HG02763 (cell line): ENCODE measurements around the gene IRGQ.
"Not testable (repeated sequence)": the region's sequence is repeated elsewhere in the genome, so short reads cannot be mapped to it uniquely, and the experiment has no call there.

Experiments used
- ATAC-seq: cut with Tn5 transposase; IDR thresholded peaks from one replicate; pipeline ENCODE4 v1.9.1; 2021; ENCODE audit warnings: mild to moderate bottlenecking, moderate library complexity; ENCODE audit not compliant: unreplicated experiment

IRGQ gene

DNA sequence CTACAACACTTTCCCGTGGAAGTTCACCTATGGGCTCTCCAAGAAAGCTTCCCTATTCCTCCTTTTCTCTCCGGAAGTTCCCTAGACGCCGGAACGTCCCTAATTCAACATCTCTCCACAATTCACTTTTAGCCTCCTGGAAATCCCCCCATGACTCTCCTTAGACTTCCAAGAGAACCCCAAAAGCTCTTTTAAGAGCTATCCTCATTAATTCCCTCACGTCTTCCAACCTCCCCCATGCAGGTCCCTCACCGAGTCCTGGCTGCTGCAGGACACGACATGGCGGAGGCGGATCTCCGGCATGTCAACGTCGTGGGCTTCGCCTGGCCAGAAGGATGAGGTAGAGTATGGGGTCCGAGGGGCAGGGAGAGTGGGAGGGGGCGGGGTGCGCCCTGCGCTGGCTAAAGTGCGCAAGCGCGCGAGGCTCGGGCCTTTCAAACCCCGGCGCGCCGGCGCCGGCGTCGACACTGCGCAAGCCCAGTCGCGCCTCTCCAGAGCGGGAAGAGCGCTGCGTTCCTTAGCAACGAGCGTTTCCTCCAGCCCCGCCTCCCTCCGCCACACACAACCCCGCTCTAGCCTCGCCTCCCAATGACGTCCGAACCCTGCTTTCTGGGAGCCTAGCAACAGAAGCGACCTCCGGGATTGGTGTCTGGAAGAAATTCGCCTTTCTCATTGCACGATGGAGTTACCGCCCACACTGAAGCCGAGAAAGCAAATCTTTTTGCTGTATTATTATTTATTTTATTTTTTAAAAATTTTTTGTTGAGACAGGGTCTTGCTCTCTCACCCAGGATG lies 20.6 kb downstream of the IRGQ start, which contains the start of the genes PINLYP and XRCC1:
Gene PINLYP, plus strand, starts transcription at position 646 of the 795 bp plus-strand sequence. CDS start 1,391 bp downstream, outside the sequence.
Gene XRCC1, minus strand, starts transcription at position 372 of the 795 bp plus-strand sequence. Its CDS starts 69 bp downstream, at position 303.
- peak; percentile 95 for ATAC-seq

DNA sequence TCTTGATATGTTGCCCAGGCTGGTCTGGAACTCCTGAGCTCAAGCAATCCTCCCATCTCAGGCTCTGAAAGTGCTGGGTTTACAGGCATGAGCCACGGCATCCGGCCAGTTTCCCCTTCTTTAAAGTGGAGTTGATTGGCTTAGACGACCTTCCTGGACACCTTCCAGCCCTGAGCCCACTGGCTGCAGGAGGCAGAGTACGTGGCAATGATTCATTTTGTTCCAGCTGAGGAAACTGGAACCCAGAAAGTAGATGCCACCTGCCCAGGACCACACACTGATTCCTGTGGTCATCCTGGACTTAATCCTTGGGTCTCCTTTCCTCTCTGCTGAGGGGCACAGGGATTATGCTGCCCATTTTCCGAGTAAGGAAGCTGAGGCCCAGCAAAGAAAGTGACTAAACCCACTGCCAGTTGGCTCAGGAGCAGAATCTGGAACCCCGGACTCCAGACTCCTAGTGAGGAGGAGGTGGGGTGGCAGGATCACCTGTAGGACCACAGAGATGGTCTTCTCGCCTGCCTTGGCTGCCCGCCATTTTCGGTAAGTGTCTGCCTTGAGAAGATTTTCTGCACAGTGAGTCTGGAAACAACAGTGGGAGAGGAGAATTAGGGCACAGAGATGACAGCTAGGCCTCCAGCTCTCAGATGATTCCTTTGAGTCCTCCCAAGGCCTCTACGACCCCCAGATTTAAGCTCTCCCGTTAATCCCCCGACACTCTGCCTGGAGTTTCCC lies 21.3 kb downstream of the IRGQ start:
- no peak for ATAC-seq

GRCh38 chr19:43572171-43572588 lies 23.8 kb downstream of the IRGQ start:
- no peak for ATAC-seq

- ATAC-seq = no peak
These were observed 25.7 kb downstream of the IRGQ start for GRCh38 chr19:43570174-43570791.

DNA sequence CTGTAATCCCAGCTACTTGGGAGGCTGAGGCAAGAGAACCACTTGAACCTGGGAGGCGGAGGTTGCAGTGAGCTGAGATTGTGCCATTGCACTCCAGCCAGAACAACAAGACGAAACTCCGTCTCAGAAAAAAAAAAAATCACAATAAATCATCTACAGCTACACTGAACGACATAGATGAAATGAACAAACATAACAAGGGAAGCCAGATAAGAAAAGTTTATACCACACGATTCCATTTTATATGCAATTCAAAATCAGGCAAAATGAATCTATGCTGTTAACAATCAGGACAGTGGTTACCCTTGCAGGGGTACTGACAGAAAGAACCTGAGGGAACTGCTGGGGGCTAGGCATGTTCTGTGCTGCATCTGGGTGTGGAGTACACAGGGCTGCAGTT lies 26.3 kb downstream of the IRGQ start:
- ATAC-seq = no peak

DNA sequence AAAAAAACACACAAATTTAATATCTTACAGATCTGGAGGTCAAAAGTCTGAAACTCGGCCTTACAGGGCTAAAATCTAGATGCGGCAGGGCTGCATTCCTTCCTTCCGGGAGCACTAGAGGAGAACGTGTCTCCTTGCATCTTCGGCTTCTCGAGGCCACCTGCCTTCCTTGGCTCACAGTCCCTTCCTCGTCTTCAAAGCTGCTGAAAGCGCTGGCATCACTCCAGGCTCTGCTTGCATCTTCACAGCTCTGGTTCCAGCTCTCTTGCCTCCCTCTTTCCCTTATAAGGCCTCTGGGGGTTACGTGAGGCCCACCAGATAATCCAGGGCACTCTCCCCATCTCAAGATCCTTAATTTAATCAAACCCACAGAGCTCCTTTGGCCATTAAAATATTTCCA lies 31.1 kb downstream of the IRGQ start:
- ATAC-seq = no peak

- ATAC-seq = no peak
These were observed 32.0 kb downstream of the IRGQ start for GRCh38 chr19:43563816-43564457.

DNA sequence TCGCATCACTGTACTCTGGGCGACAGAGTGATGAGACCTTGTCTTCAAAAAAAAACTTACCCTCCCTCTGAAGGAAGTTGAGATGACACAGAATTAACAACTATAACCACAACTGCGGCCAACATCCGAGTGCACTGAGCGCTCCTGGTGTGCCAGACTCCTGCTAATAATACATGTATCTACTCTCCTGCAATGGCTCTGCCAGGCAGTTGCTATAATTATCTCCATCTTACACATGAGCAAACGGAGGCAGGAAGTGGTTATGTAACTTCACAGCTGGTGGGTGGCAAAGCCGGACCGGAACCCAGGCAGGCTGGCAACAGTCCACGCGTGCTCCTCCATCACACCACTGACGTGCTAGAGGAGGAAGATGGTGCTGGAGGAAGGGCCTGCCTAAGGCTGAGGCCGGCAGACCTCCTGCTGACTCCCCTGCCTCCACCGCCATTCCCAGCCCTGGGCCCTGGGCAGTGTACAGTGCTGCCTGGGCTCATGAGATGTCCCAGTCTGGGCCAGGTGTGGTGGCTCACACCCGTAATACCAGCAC lies 33.2 kb downstream of the IRGQ start:
- ATAC-seq = peak; percentile 67

GRCh38 chr19:43562226-43562697 lies 33.7 kb downstream of the IRGQ start:
- ATAC-seq = no peak

DNA sequence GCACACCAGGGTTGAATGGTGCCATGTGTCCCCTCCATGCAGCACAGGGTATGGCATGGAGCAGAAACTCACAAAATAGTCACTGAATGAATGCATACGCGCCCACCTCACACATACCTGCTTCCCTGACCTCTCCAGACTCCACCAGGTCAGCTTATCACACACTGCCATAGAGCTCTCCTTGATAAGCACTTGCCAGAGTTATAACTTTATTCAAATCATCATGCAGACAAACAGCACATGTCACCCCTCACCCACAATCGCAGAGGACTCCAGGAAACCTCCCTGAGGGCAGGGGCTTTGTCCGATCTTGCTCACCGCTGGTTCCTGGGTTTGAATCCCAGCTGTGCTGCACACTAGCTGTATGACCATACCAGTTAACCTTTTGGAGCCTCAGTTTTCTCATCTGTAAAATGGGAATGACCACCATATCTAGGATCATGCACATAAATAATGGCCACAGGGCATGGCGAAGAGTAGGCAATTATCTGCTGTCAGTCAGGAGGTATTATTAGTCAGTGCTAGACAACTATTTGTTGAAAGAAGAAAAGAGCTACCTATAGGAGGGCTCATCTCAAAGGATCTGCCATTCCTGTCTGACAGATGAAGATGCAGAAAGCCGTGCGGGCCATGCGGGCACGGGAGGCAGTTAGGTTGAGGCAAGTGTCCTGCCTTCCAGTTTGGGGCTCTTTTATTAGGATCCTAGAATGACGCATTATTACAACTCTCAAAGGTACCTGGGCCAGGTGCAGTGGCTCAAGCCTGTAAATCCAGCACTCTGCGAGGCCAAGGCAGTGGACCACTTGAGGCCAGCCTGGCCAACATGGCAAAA lies 34.6 kb downstream of the IRGQ start:
- ATAC-seq = no peak

- ATAC-seq = no peak
These were observed 35.2 kb downstream of the IRGQ start for GRCh38 chr19:43560687-43561086.

DNA sequence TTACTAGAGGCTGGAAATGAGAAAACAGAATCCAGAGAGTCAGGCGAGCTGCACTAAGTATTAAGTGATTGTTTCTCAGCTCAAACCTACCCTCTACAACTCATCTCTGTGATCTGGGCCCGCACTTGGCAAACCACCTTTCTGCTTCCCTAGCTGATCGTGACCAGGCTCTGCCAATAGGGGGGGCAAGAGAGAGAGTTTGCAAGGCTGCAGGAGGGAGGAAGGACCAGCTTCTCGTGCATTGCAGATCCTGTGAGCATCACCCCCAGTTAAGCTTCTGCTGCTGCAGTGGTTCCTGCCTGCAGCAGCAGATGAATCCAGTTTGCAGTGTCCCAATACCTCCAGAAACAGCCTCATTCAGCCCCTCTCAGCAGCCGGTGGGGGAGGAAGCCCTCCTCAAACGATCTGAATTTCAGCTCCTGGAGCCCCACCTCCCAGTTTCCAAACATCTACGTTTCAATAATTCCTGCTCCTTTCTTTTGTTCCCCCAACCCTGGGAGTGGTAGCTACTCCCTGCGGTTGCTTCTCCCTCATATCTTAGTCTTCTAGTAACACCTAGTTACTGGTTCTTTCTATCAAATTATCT lies 40.7 kb downstream of the IRGQ start:
- ATAC-seq = no peak

DNA sequence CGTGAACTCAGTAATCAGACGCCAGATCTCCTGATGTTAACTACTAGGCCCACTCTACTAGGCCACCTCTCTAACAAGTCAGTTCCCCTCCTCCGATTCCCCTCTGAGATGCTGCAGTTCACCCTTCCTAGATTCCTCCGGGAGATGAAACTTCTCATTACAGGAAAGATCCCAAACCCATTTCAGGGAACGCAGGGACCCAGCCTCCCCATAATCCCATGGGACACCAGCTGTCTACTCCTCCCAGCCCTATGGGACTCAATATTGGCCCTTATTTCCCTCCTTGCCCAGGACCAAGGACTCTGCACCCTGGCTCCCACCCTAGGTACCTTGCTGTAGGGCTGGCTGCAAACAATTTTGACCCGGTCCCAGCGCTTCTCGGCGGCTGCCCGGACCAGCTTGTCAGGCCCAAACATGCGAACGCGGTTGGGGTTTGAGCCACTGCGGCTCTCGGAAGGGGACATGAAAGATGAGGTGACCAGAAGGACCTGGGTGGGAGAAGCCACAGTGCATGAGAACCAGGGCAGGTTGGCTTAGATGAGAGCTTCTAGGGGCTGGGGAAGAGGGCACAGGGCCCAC lies 41.5 kb downstream of the IRGQ start:
- no peak for ATAC-seq

DNA sequence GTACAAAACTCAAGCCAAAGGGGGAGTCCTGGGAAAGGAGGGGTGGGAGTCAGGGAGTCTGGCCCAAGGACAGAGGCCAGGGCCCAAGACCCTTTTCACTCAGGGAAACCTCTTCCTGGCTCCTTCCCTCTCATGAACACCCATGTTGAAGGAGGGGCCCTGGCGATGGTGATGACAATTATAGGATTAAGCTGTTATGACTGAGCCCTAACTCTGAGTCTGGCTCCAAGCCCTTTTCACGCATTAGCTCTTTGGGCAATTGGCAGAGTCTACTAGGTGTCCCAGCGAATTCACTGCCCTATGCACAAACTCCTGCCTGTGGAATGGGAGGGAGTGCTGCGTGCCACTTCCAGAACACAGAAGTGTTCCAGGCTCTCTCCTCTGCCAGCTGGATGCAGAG lies 42.3 kb downstream of the IRGQ start:
- ATAC-seq = no peak

GRCh38 chr19:43552616-43553015 lies 43.3 kb downstream of the IRGQ start:
- no peak for ATAC-seq

DNA sequence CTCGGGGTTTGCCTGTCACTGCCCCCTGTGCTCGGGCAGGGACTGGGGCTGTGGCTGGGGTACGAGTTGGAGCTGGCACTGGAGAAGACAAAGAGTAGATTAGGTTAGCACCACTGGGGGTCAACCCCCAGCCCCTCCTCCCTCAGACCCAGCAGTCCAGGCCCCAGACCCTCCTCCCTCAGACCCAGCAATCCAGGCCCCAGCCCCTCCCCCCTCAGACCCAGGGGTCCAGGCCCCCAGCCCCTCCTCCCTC lies 43.8 kb downstream of the IRGQ start:
- no peak for ATAC-seq

DNA sequence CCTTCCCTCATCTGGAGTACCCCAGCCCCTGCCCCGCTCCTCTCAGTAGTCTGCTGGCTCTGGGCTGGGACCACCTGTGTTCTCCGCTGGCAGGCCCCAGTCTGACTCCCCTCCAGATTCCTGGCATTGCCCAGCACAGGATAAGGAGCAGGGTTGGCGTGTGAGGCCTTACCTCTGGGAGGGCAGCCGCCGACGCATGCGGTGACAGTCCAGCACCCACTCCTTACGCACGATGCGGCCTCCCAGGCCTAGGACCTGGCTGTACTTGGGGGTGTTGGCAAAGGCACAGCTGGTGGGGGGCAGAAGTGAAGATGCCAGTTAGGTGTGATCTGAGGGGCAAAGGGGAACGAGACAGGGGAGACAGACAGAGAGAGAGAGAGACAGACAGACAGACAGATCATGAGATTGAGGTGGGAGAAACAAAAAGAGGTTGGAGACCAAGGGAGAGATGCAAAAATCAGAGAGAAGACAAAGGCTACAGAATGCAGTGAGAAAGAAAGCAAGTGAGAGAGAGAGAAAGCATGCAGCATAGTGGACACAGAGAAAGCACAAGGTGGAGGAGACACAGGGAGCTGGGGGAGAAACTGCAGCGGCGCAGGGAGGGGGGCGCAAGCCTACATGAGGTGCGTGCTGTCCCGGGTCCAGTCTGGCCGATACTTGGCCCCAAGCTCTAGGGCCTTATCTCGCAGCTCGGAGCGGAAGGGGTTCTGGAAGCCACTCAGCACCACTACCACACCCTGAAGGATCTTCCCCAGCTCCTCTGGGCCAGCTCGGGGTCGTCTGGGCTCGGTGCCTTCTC lies 44.3 kb downstream of the IRGQ start:
- no peak for ATAC-seq

DNA sequence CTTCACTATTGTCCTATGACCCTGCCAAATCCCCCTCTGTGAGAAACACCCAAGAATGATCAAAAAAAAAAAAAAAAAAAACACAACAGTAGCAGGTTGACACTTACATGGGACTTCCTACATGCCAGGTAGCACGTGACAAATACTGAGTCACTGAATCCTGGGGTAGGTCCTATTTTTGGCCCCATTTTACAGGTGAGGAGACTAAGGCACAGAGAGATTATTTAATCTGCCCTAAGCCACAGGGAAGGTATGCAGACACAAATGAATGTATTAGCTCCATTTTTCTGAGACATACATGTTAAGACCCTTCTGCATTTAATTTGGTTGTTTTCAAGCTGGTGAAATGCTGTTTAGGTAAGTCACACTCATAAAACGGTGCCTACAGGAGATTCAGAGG lies 47.2 kb downstream of the IRGQ start:
- no peak for ATAC-seq

DNA sequence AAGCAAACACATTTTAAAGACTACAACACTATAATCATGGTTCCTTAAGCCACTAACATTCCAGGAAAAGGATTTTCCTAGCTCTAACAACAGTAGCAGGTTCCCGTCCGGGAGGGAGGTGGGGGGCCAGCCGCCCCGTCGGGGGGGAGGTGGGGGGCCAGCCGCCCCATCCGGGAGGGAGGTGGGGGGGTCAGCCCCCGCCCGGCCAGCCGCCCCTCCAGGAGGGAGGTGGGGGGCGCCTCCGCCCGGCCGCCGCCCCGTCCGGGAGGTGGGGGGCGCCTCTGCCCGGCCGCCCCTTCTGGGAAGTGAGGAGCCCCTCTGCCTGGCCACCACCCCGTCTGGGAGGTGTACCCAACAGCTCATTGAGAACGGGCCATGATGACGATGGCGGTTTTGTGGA lies 48.0 kb downstream of the IRGQ start:
- ATAC-seq = not testable (repeated sequence)
